ENCODE measurements around the gene ZNHIT3.

Gene ZNHIT3

DNA sequence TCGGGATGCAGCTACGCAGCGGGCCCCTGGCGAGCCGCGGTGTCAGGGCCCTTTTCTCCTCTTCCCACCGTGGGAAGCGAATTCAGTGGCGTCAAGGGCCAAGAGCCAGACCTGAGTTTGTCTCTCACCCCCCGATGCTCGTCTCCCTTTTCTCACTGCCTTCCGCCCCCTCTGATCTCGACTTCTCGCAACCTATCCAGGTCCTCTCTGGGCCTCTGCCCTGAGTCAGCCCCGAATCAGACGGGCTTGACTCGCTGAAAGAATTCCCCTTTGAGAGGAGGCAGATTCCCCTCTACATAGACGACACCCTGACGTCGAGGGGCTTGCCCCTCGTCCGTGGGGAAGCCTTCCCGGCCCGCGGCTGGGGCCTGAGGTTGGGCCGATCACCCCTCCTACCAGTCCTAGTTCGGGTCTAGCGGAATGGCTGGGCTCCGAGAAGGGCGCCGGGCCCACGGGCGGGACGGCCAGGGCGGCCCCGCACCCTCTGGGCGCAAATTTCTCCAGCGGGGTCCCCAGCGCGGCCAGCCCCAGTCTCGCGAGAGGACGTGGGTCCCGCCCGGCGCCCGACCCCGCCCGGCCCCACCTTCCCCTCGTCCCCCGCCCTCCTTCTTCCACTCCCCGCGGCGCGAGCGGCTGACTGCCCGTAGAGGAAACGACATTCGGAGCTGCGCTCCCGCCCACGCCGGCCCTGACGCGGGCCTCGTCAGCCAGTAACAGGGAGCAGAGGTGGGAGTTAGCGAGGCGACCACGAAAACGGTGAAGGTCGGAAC lies 58.0 kb downstream of the ZNHIT3 start, which contains the start of gene GGNBP2:
TSS of gene GGNBP2 (plus strand) at position 613 of the 770 bp plus-strand sequence. CDS start 806 bp downstream, outside the sequence.
- in situ Hi-C loops (cut with MboI; ENCODE audit: low sequenced_read_pairs) = no loop called here

DNA sequence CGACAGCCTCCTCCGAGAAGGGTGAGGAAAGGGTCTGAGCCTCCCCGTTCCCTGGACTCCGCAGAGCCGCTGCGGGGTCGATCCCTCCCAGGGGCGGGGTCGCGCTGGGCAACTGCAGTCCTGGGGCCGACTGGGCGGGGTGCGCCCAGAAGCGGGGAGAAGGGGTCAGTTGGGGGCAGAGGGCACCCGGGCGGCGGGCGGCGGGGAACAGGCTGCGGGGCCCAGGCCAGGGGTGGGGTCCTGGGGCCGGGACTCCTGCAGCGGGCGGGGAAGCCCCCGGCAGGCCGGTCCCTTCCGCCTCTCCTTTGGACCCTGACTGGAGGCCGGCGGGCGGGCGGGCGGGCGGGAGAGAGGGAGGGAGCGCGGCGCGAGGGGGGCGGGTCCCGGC lies 58.6 kb downstream of the ZNHIT3 start:
- in situ Hi-C loops (cut with MboI; ENCODE audit: low sequenced_read_pairs) = no loop called here

All from HL-60/S4 treated with retinoic acid at 250 ng/mL for 4 days and 3 days (cell line).